ENCODE results near the gene CD86. TPM values are rescaled to one million over a fixed set of nuclear protein-coding genes. Genes with fewer than 3 reads are reported as not detected.

CD86 gene
- total RNA-seq, 1 experiment from 2014 or later: not detected

GRCh38 chr3:122094693-122095092, 39.5 kb downstream of the CD86 start:
- Mint-ChIP-seq H3K4me3 (ENCODE audit: unreplicated experiment) (no peak overlapping the region), H3K4me1 (ENCODE audit: insufficient read depth, unreplicated experiment) (peaks cover 9% of the 10 kb centered on the region), H3K36me3 (ENCODE audit: insufficient read depth, unreplicated experiment) (no peaks in the 10 kb centered on the region), H3K27me3 (ENCODE audit: insufficient read depth, unreplicated experiment) (no peaks in the 10 kb centered on the region), H3K27ac (ENCODE audit: low read depth, unreplicated experiment) (no peak overlapping the region), H3K9me3 (ENCODE audit: unreplicated experiment) (no peaks in the 10 kb centered on the region)
- TF ChIP-seq CTCF (IDR thresholded peaks at IDR 0.05; ENCODE audit: unreplicated experiment): no peak
- POLR2A ChIA-PET: interaction anchor here (0.6 kb wide), 2 partner anchors 14 to 148 kb away, joined by 3 read pairs; no protein-coding TSS in a partner anchor
- no TSS peak for BruUV-seq (replicated peaks)
- intact Hi-C loops (cut with micrococcal nuclease): no loop called here
- CTCF ChIA-PET: interaction anchor here (0.5 to 1.0 kb wide), 4 partner anchors 16 to 1067 kb away, joined by 3 read pairs; no protein-coding TSS in a partner anchor
- no peak for DNase-seq (ENCODE audit: unreplicated experiment)

- no peaks in the 10 kb centered on the region for H3K9me3 Mint-ChIP-seq (ENCODE audit: unreplicated experiment)
- BruUV-seq (replicated peaks): no TSS peak
- no peaks in the 10 kb centered on the region for H3K27me3 Mint-ChIP-seq (ENCODE audit: insufficient read depth, unreplicated experiment)
- peaks cover 7% of the 10 kb centered on the region for H3K4me1 Mint-ChIP-seq (ENCODE audit: insufficient read depth, unreplicated experiment)
- no peak overlapping the region for H3K4me3 Mint-ChIP-seq (ENCODE audit: unreplicated experiment)
- ChIA-PET CTCF (interaction anchor here (0.6 to 1.2 kb wide), 6 partner anchors 11 to 242 kb away, joined by 3 to 4 read pairs (median 3); no protein-coding TSS in a partner anchor), POLR2A (no interaction called here)
- TF ChIP-seq CTCF (IDR thresholded peaks at IDR 0.05; ENCODE audit: unreplicated experiment): no peak
- H3K36me3 Mint-ChIP-seq (ENCODE audit: insufficient read depth, unreplicated experiment): no peaks in the 10 kb centered on the region
- no peak overlapping the region for H3K27ac Mint-ChIP-seq (ENCODE audit: low read depth, unreplicated experiment)
- DNase-seq (ENCODE audit: unreplicated experiment): no peak
- intact Hi-C loops (cut with micrococcal nuclease): no loop called here
Observed at GRCh38 chr3:122097141-122097540, 42.0 kb downstream of the CD86 start.

GRCh38 chr3:122098611-122099010, 43.4 kb downstream of the CD86 start:
- Mint-ChIP-seq H3K27me3 (ENCODE audit: insufficient read depth, unreplicated experiment) (no peaks in the 10 kb centered on the region), H3K4me1 (ENCODE audit: insufficient read depth, unreplicated experiment) (no peaks in the 10 kb centered on the region), H3K36me3 (ENCODE audit: insufficient read depth, unreplicated experiment) (no peaks in the 10 kb centered on the region), H3K4me3 (ENCODE audit: unreplicated experiment) (no peak overlapping the region), H3K9me3 (ENCODE audit: unreplicated experiment) (no peaks in the 10 kb centered on the region), H3K27ac (ENCODE audit: low read depth, unreplicated experiment) (no peak overlapping the region)
- ChIA-PET CTCF (interaction anchor here (0.7 kb wide), 1 partner anchor 13 kb away, joined by 3 read pairs; no protein-coding TSS in a partner anchor), POLR2A (no interaction called here)
- intact Hi-C loops (cut with micrococcal nuclease): no loop called here
- no peak for TF ChIP-seq CTCF (IDR thresholded peaks at IDR 0.05; ENCODE audit: unreplicated experiment)
- DNase-seq (ENCODE audit: unreplicated experiment): no peak
- BruUV-seq (replicated peaks): no TSS peak

- Mint-ChIP-seq H3K36me3 (ENCODE audit: insufficient read depth, unreplicated experiment) (no peaks in the 10 kb centered on the region), H3K4me3 (ENCODE audit: unreplicated experiment) (no peak overlapping the region), H3K27ac (ENCODE audit: low read depth, unreplicated experiment) (no peak overlapping the region), H3K27me3 (ENCODE audit: insufficient read depth, unreplicated experiment) (no peaks in the 10 kb centered on the region), H3K4me1 (ENCODE audit: insufficient read depth, unreplicated experiment) (no peaks in the 10 kb centered on the region), H3K9me3 (ENCODE audit: unreplicated experiment) (no peaks in the 10 kb centered on the region)
- intact Hi-C loops (cut with micrococcal nuclease): no loop called here
- TF ChIP-seq CTCF (IDR thresholded peaks at IDR 0.05; ENCODE audit: unreplicated experiment): no peak
- no TSS peak for BruUV-seq (replicated peaks)
- DNase-seq (ENCODE audit: unreplicated experiment): no peak
- CTCF ChIA-PET: interaction anchor here (0.7 to 1.2 kb wide), 3 partner anchors 12 to 22 kb away, joined by 3 read pairs; no protein-coding TSS in a partner anchor
- POLR2A ChIA-PET: no interaction called here
Observed at GRCh38 chr3:122099255-122099654, 44.1 kb downstream of the CD86 start.

Measured in MCF 10A (cell line).